Liver (tissue), 9 donors: Measurements from ENCODE around the gene ART5. TPM values are rescaled to one million over a fixed set of nuclear protein-coding genes. Genes with fewer than 3 reads are reported as not detected.

ENCODE experiments used
- DNase-seq: peaks from one replicate; pipeline ENCODE4 v3.0.0-alpha.2; 2017; ENCODE audit warnings: low spot score
- H3K27ac ChIP-seq, 2 donors: one replicate each; pipeline ENCODE4 v1.7.0; 2013; ENCODE audit warnings: inconsistent platforms in 2 of 2, low read length in 2 of 2, control low read depth in 1 of 2, low read depth in 1 of 2, mild to moderate bottlenecking in 1 of 2
- H3K27me3 ChIP-seq, 4 donors: one replicate each; pipeline versions ENCODE4 v1.6.1 to v1.7.0; 2013; ENCODE audit warnings: low read length in 3 of 4, inconsistent platforms in 1 of 4, mild to moderate bottlenecking in 1 of 4, moderate library complexity in 1 of 4; ENCODE audit not compliant: control insufficient read depth in 4 of 4, insufficient read depth in 4 of 4
- H3K36me3 ChIP-seq, 4 donors: one replicate each; pipeline versions ENCODE4 v1.6.1 to v1.7.0; 2013; ENCODE audit warnings: low read length in 3 of 4, mild to moderate bottlenecking in 3 of 4, low read depth in 1 of 4, moderate library complexity in 1 of 4; ENCODE audit not compliant: control insufficient read depth in 4 of 4, insufficient read depth in 3 of 4
- H3K4me1 ChIP-seq, 4 donors: one replicate each; pipeline versions ENCODE4 v1.6.1 to v1.7.0; 2013; ENCODE audit warnings: low read length in 3 of 4, mild to moderate bottlenecking in 3 of 4, moderate library complexity in 1 of 4; ENCODE audit not compliant: control insufficient read depth in 4 of 4, insufficient read depth in 4 of 4
- H3K4me3 ChIP-seq, 3 donors: one replicate each; pipeline versions ENCODE4 v1.6.1 to v1.7.0; 2013; ENCODE audit warnings: low read length in 3 of 3, control low read depth in 1 of 3, low read depth in 1 of 3, mild to moderate bottlenecking in 1 of 3
- H3K9ac ChIP-seq, 2 donors: one replicate each; pipeline ENCODE4 v1.7.0; 2013; ENCODE audit warnings: low read length in 2 of 2, mild to moderate bottlenecking in 2 of 2, moderate library complexity in 2 of 2, control low read depth in 1 of 2, low read depth in 1 of 2
- H3K9me3 ChIP-seq, 4 donors: one replicate each; pipeline versions ENCODE4 v1.6.1 to v1.7.0; 2013; ENCODE audit warnings: low read length in 3 of 4; ENCODE audit not compliant: control insufficient read depth in 4 of 4
- ATF3 ChIP-seq: IDR thresholded peaks from 2 replicates; pipeline ENCODE4 v1.6.1; 2016; ENCODE audit warnings: antibody characterized with exemption
- CTCF ChIP-seq: fragments of 150-350 bp; IDR thresholded peaks from 2 replicates; pipeline ENCODE4 v1.5.1; 2017; ENCODE audit warnings: improper control_type of control experiment, low read depth, low read length; ENCODE audit not compliant: missing input control
- EGR1 ChIP-seq, 2 donors: IDR thresholded peaks; 2 replicates each; pipeline ENCODE4 v1.6.1; 2016 to 2018; ENCODE audit warnings: antibody characterized with exemption in 2 of 2, low read depth in 2 of 2
- FOXA1 ChIP-seq: IDR thresholded peaks from 2 replicates; pipeline ENCODE4 v1.6.1; 2016; ENCODE audit warnings: antibody characterized with exemption
- FOXA2 ChIP-seq: IDR thresholded peaks from 2 replicates; pipeline ENCODE4 v1.6.1; 2016; ENCODE audit warnings: antibody characterized with exemption
- GABPA ChIP-seq, 2 donors: IDR thresholded peaks in 1 of 2; conservative IDR thresholded peaks in 1 of 2; 2 replicates each; pipeline ENCODE4 v1.6.1; 2016; ENCODE audit warnings: antibody characterized with exemption in 2 of 2, mild to moderate bottlenecking in 1 of 2, moderate library complexity in 1 of 2
- HNF4A ChIP-seq, 2 donors: conservative IDR thresholded peaks; 2 replicates each; pipeline ENCODE4 v1.6.1; 2016; ENCODE audit warnings: antibody characterized with exemption in 2 of 2, mild to moderate bottlenecking in 2 of 2
- HNF4G ChIP-seq: IDR thresholded peaks from 2 replicates; pipeline ENCODE4 v1.6.1; 2016; ENCODE audit warnings: antibody characterized with exemption
- RAD21 ChIP-seq, 2 donors: IDR thresholded peaks; 2 replicates each; pipeline ENCODE4 v1.6.1; 2016; ENCODE audit warnings: antibody characterized with exemption in 2 of 2, mild to moderate bottlenecking in 2 of 2
- REST ChIP-seq: IDR thresholded peaks from 2 replicates; pipeline ENCODE4 v1.6.1; 2016; ENCODE audit warnings: antibody characterized with exemption, mild to moderate bottlenecking
- RXRA ChIP-seq, 2 donors: IDR thresholded peaks; 2 replicates each; pipeline ENCODE4 v1.6.1; 2017 to 2018; ENCODE audit warnings: antibody characterized with exemption in 2 of 2, mild to moderate bottlenecking in 1 of 2
- TAF1 ChIP-seq: conservative IDR thresholded peaks from 2 replicates; pipeline ENCODE4 v1.6.1; 2016; ENCODE audit warnings: antibody characterized with exemption, mild to moderate bottlenecking
- YY1 ChIP-seq: IDR thresholded peaks from 2 replicates; pipeline ENCODE4 v1.6.1; 2016; ENCODE audit warnings: antibody characterized with exemption, mild to moderate bottlenecking
- ZBTB33 ChIP-seq: IDR thresholded peaks from 2 replicates; pipeline ENCODE4 v1.6.1; 2016; ENCODE audit warnings: antibody characterized with exemption
- WGBS: extraction: QIAGEN DNeasy Blood & Tissue Kit; methylation state at CpG from one replicate; pipeline ENCODE4 v1.1.7; 2013; 5-methylcytosine and 5-hydroxymethylcytosine counted together
- polyA plus RNA-seq, 2 donors: library from polyadenylated mRNA; stranded (reverse) in 1 of 2; unstranded in 1 of 2; fragments of 200-250 nt in 1 of 2; fragments of >200 nt in 1 of 2; fragmentation: Nextera tagmentation in 1 of 2; extraction: Ambion mirVana in 1 of 2; gene quantifications; one replicate each; pipeline versions ENCODE4 v1.2.1 to v1.2.3, GENCODE V29; 2013 to 2015
- total RNA-seq, 2 donors: library from RNA; depleted of rRNA; stranded (reverse); fragments of >200 nt; gene quantifications; one replicate each; pipeline ENCODE4 v1.2.3, GENCODE V29; 2014
- TF ChIP-seq, protein P1 (sequence below): IDR thresholded peaks from 2 replicates; pipeline ENCODE4 v1.6.1; 2016; ENCODE audit warnings: antibody characterized with exemption
- donor health status: healthy.
- donor health status: healthy.
- donor health status: healthy.
- donor health status: healthy.
- donor health status: healthy.

The ART5 gene
- total and polyA plus RNA-seq, 4 donors, result 0.17 to 0.93 TPM; not detected in 2

DNA sequence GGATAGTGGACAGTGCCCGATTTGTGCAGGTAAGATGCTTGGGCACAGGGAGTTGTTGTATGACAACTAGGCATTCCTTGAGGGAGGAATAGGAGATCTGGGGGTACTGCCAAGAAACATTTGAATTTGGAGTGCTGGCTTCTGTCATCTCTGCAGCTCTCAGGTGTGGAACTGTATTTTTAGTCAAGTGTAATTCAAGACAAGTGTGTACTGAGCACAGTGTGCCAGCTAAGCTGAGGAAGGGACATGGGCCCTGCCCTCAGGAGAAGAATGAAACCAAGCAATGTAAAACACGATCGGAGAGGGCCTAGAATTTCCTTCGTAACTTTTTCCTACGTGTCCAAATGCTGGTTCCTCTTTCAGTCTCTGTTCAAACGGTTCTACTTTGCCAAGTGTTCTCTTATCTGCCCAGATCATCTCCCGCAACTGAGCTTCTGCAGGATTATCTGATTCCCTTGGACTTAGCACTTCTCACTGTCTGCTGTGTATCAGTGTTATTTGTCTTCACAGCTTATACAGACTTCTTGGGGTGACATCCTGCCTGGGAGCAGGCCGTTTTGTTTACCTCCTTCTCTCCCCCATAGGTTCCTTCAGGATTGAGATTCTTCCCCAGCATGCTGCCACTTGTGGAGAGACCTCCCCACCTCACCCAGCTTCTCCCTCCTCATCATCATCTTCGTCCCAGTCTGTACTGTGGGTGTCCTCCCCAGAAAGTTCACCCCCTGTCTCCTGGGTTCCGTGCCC lies 27.6 kb downstream of the ART5 start:
- no peak for DNase-seq
- Histone ChIP-seq H3K36me3 (no peaks in the 10 kb centered on the region), H3K4me1 (no peaks in the 10 kb centered on the region), H3K4me3 (no peak overlapping the region), H3K27me3 (no peaks in the 10 kb centered on the region), H3K9ac (no peak overlapping the region), H3K9me3 (no peaks in the 10 kb centered on the region), H3K27ac (no peak overlapping the region)
- WGBS, result 75% methylated on average over 10 of the region's 10 CpGs
- TF ChIP-seq ZBTB33 (no peak), RAD21 (IDR thresholded peaks at IDR 0.05) (no peak), FOXA1 (no peak)

DNA sequence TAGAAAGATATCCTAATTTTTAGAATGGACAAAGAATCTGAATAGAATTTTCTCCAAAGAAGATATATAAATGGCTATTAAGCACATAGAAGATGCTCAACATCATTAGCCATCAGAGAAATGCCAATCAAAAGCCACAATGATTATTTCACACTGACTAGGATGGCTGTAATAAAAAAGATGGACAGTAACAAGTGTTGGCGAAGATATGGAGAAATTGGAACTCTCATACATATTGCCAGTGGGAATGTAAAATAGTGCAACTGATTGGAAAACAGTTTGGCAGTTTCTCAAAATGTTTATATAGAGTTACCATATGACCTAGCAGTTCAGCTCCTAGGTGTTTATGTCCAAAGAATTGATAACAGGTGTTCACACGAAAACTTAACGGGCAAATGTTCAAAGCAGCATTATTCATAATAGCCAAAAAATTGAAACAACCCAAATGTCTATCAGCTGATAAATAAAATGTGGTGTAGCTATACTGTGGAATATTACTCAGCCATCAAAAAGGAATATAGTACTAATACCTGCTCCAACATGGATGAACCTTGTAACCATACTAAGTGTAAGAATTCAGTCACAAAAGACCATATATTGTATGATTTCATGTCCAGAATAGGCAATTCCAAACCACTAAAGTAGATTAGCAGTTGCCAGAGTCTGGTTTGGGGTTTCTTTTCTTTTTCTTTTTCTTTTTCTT lies 29.7 kb downstream of the ART5 start:
- H3K27me3 ChIP-seq, result no peaks in the 10 kb centered on the region
- TF ChIP-seq CTCF (no peak), FOXA1 (no peak), ATF3 (no peak), YY1 (no peak)
- no peaks in the 10 kb centered on the region for H3K4me1 ChIP-seq
- no peak for DNase-seq
- 94% methylated on average over 3 of the region's 3 CpGs for WGBS
- H3K27ac ChIP-seq, result no peak overlapping the region
- no peaks in the 10 kb centered on the region for H3K9me3 ChIP-seq
- no peaks in the 10 kb centered on the region for H3K36me3 ChIP-seq
- no peak overlapping the region for H3K9ac ChIP-seq
- no peak overlapping the region for H3K4me3 ChIP-seq

- DNase-seq, result no peak
- no peaks in the 10 kb centered on the region for H3K27me3 ChIP-seq
- H3K4me3 ChIP-seq, result no peak overlapping the region
- WGBS, result 86% methylated on average over 4 of the region's 4 CpGs
- H3K36me3 ChIP-seq, result no peaks in the 10 kb centered on the region
- H3K4me1 ChIP-seq, result no peaks in the 10 kb centered on the region
- TF ChIP-seq TAF1 (no peak), HNF4G (no peak), FOXA1 (no peak), FOXA2 (no peak), RXRA (IDR thresholded peaks at IDR 0.05) (no peak), YY1 (no peak), GABPA (IDR thresholded peaks at IDR 0.05 in 1 of 2, conservative IDR thresholded peaks at IDR 0.05 in 1 of 2) (no peak), HNF4A (conservative IDR thresholded peaks at IDR 0.05) (no peak), ATF3 (no peak), REST (no peak), RAD21 (IDR thresholded peaks at IDR 0.05) (no peak), EGR1 (IDR thresholded peaks at IDR 0.05; ENCODE audit: low read depth in 2 of 2) (no peak)
- TF ChIP-seq, protein P1, sequence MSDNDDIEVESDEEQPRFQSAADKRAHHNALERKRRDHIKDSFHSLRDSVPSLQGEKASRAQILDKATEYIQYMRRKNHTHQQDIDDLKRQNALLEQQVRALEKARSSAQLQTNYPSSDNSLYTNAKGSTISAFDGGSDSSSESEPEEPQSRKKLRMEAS, result no peak
- no peak overlapping the region for H3K9ac ChIP-seq
- no peaks in the 10 kb centered on the region for H3K9me3 ChIP-seq
- no peak overlapping the region for H3K27ac ChIP-seq
These were observed 30.9 kb downstream of the ART5 start for GRCh38 chr11:3610846-3611245.
